ENCODE measurements around the gene DAGLA.

DNA sequence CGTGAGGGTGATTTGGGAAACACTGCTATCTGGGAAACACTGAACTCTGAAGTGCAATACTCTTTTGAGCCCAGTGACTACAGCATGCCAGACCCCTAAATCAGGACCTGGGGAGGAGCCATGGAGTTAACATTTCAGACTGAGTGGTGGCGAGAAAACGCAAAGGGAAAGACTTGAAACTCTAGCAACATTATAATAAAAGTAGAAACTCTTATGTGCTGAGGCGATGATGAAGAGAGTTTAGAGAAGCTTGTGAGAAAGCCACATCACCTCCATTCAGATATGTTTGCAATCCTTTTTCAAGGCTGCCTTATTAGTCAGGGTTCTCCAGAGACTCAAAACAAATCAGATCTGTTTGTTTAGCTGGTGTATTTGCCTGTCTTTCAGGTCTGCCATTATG, 114.4 kb downstream of the DAGLA start:
- no peak for TF ChIP-seq SP1 (IDR thresholded peaks at IDR 0.05)
- TF ChIP-seq FOXA1 (IDR thresholded peaks at IDR 0.05), result no peak
- TF ChIP-seq L3MBTL2 (conservative IDR thresholded peaks at IDR 0.05), result no peak
- TF ChIP-seq FOXM1 (IDR thresholded peaks at IDR 0.05; ENCODE audit: borderline replicate concordance), result no peak
- no peak for TF ChIP-seq NFRKB (IDR thresholded peaks at IDR 0.05)
- TF ChIP-seq LEF1 (IDR thresholded peaks at IDR 0.05; ENCODE audit: borderline replicate concordance), result no peak
- TF ChIP-seq, protein P1, sequence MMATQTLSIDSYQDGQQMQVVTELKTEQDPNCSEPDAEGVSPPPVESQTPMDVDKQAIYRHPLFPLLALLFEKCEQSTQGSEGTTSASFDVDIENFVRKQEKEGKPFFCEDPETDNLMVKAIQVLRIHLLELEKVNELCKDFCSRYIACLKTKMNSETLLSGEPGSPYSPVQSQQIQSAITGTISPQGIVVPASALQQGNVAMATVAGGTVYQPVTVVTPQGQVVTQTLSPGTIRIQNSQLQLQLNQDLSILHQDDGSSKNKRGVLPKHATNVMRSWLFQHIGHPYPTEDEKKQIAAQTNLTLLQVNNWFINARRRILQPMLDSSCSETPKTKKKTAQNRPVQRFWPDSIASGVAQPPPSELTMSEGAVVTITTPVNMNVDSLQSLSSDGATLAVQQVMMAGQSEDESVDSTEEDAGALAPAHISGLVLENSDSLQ (IDR thresholded peaks at IDR 0.05), result no peak
- TF ChIP-seq ELF4 (IDR thresholded peaks at IDR 0.05), result no peak
- TF ChIP-seq FOXK2 (IDR thresholded peaks at IDR 0.05), result no peak
- TF ChIP-seq SUZ12 (IDR thresholded peaks at IDR 0.05), result no peak
- TF ChIP-seq HDGF (IDR thresholded peaks at IDR 0.05; ENCODE audit: borderline replicate concordance), result no peak
- TF ChIP-seq ZNF384 (IDR thresholded peaks at IDR 0.05), result no peak
- no peak for TF ChIP-seq ARNT (IDR thresholded peaks at IDR 0.05)
- TF ChIP-seq BHLHE40 (IDR thresholded peaks at IDR 0.05; ENCODE audit: borderline replicate concordance), result no peak
